GM12878 (cell line): ENCODE measurements around the gene TMEM38B. TPM values are rescaled to one million over a fixed set of nuclear protein-coding genes. Genes with fewer than 3 reads are reported as not detected.

Experiments used
- ATAC-seq: fragments of 200-7000 bp; cut with Tn5 transposase; 3 replicates; pipeline ENCODE4 v1.9.1; 2020; ENCODE audit warnings: mild to moderate bottlenecking, moderate library complexity
- BruUV-seq: library from RNA; stranded (reverse); fragments of 400-500 nt; replicated peaks from 2 replicates; lab custom pipeline; 2021; lab: Mats Ljungman, UMichigan
- CTCF ChIA-PET: fragments of 300-600 bp; sonication (Branson Sonifier 250); formaldehyde crosslinking; extraction: SDS; loops from one replicate; lab custom pipeline; 2021; ENCODE audit warnings: inconsistent platforms; lab: Yijun Ruan, JAX
- POLR2A ChIA-PET: fragments of 350-600 bp; formaldehyde crosslinking; extraction: SDS; loops from one replicate; lab custom pipeline; 2021; ENCODE audit warnings: inconsistent platforms; lab: Charles Lee
- RAD21 ChIA-PET: fragments of 300-600 bp; sonication (Branson Sonifier 250); formaldehyde crosslinking; loops from one replicate; lab custom pipeline; 2023; ENCODE audit warnings: antibody characterized with exemption; ENCODE audit not compliant: unreplicated experiment; lab: Charles Lee
- SMC1A ChIA-PET: fragments of 300-600 bp; sonication (Branson Sonifier 250); formaldehyde crosslinking; loops from one replicate; lab custom pipeline; 2023; ENCODE audit not compliant: unreplicated experiment, uncharacterized antibody; lab: Charles Lee
- DNase-seq: peaks from one replicate; pipeline ENCODE4 v3.0.0-alpha.2; 2011; ENCODE audit warnings: low read depth, low spot score
- FAIRE-seq: peaks from 3 replicates; lab custom pipeline; 2011; peaks lifted over from hg19 to GRCh38; lab: Jason Lieb, UNC
- H2AFZ ChIP-seq: 2 replicates; pipeline ENCODE4 v1.6.0; 2011; ENCODE audit warnings: low read depth, low read length, control low read depth; ENCODE audit not compliant: control insufficient read depth
- H3K27ac ChIP-seq: 2 replicates; pipeline ENCODE4 v1.5.1; 2011; ENCODE audit warnings: control low read depth; ENCODE audit not compliant: control insufficient read depth, insufficient read depth
- H3K27me3 ChIP-seq, 2 experiments: replicated peaks in 1 of 2; 2 replicates each; pipeline versions ENCODE4 v1.6.0 to v1.6.1; 2011; ENCODE audit warnings: low read length in 1 of 2; ENCODE audit not compliant: control insufficient read depth in 2 of 2, insufficient read depth in 2 of 2
- H3K36me3 ChIP-seq, 2 experiments: 2 replicates each; pipeline ENCODE4 v1.5.1; 2011; ENCODE audit warnings: low read length in 1 of 2; ENCODE audit not compliant: control insufficient read depth in 2 of 2, insufficient read depth in 2 of 2
- H3K4me1 ChIP-seq: 2 replicates; pipeline ENCODE4 v1.6.1; 2011; ENCODE audit warnings: mild to moderate bottlenecking, low read length, moderate library complexity, mixed read lengths; ENCODE audit not compliant: control insufficient read depth, insufficient read depth
- H3K4me2 ChIP-seq: 2 replicates; pipeline ENCODE4 v1.6.0; 2011; ENCODE audit warnings: control low read depth; ENCODE audit not compliant: control insufficient read depth, insufficient read depth
- H3K4me3 ChIP-seq: fragments of 200-600 bp; sonication (generic); 2 replicates; pipeline ENCODE4 v1.5.1; 2016
- H3K79me2 ChIP-seq: 2 replicates; pipeline ENCODE4 v1.6.0; 2011; ENCODE audit warnings: low read length; ENCODE audit not compliant: control insufficient read depth, insufficient read depth
- H3K9ac ChIP-seq: 2 replicates; pipeline ENCODE4 v1.8.0; 2011; ENCODE audit warnings: low read length, control low read depth, mixed read lengths; ENCODE audit not compliant: control insufficient read depth, insufficient read depth
- H3K9me3 ChIP-seq: replicated peaks from 3 replicates; pipeline ENCODE4 v1.5.1; 2011; ENCODE audit warnings: mild to moderate bottlenecking, low read length; ENCODE audit not compliant: control insufficient read depth, insufficient read depth
- H4K20me1 ChIP-seq: 2 replicates; pipeline ENCODE4 v1.6.0; 2011; ENCODE audit not compliant: control insufficient read depth, insufficient read depth
- ATF2 ChIP-seq: IDR thresholded peaks from 2 replicates; pipeline ENCODE4 v1.6.1; 2012; ENCODE audit warnings: low read length, inconsistent platforms
- BHLHE40 ChIP-seq, 2 experiments: fragments of 450-650 bp in 1 of 2; IDR thresholded peaks; 2 replicates each; pipeline ENCODE4 v1.6.1; 2011 to 2017; ENCODE audit warnings: low read depth in 2 of 2, borderline replicate concordance in 1 of 2, improper control_type of control experiment in 1 of 2, low read length in 1 of 2, mild to moderate bottlenecking in 1 of 2
- CBFB ChIP-seq: IDR thresholded peaks from 2 replicates; pipeline ENCODE4 v1.6.1; 2016; ENCODE audit warnings: antibody characterized with exemption, low read depth
- EZH2 ChIP-seq: IDR thresholded peaks from 2 replicates; pipeline ENCODE4 v1.6.1; 2012; ENCODE audit warnings: low read depth, mild to moderate bottlenecking, control low read depth, inconsistent platforms, low read length, borderline replicate concordance; ENCODE audit not compliant: control insufficient read depth
- MTA2 ChIP-seq: fragments of 450-650 bp; IDR thresholded peaks from 2 replicates; pipeline ENCODE4 v1.6.1; 2016; ENCODE audit warnings: low read depth, mild to moderate bottlenecking, moderate library complexity
- MYB ChIP-seq: fragments of 150-350 bp; IDR thresholded peaks from 2 replicates; pipeline ENCODE4 v1.6.1; 2014; ENCODE audit warnings: mild to moderate bottlenecking, low read depth, low read length, borderline replicate concordance
- NR2C1 ChIP-seq: fragments of 450-650 bp; IDR thresholded peaks from 2 replicates; pipeline ENCODE4 v1.6.1; 2017; ENCODE audit warnings: antibody characterized with exemption, mild to moderate bottlenecking, moderate library complexity
- PAX8 ChIP-seq: fragments of 450-650 bp; IDR thresholded peaks from 2 replicates; pipeline ENCODE4 v1.6.1; 2017; ENCODE audit warnings: mild to moderate bottlenecking, moderate library complexity
- POLR2A ChIP-seq: IDR thresholded peaks from 2 replicates; pipeline ENCODE4 v1.6.1; 2011; ENCODE audit warnings: low read depth, mild to moderate bottlenecking, low read length
- POLR2AphosphoS2 ChIP-seq: IDR thresholded peaks from 2 replicates; pipeline ENCODE4 v1.6.1; 2011; ENCODE audit warnings: low read depth, mild to moderate bottlenecking, low read length, improper control_type of control experiment, moderate library complexity
- POLR2AphosphoS5 ChIP-seq: IDR thresholded peaks from 2 replicates; pipeline ENCODE4 v1.6.1; 2011; ENCODE audit warnings: mild to moderate bottlenecking, low read length, inconsistent platforms
- TCF3 ChIP-seq: IDR thresholded peaks from 2 replicates; pipeline ENCODE4 v1.6.1; 2012; ENCODE audit warnings: low read depth, mild to moderate bottlenecking, low read length, borderline replicate concordance; ENCODE audit not compliant: insufficient read depth
- YY1 ChIP-seq: IDR thresholded peaks from 2 replicates; pipeline ENCODE4 v1.6.1; 2011; ENCODE audit warnings: low read depth, mild to moderate bottlenecking, low read length
- ZNF592 ChIP-seq: fragments of 450-650 bp; IDR thresholded peaks from 2 replicates; pipeline ENCODE4 v1.6.1; 2017; ENCODE audit warnings: mild to moderate bottlenecking, moderate library complexity
- WGBS: methylation state at CpG from one replicate; pipeline ENCODE4 v1.1.6; 2016; ENCODE audit warnings: low lambda C conversion rate; ENCODE audit not compliant: insufficient replicate concordance, insufficient coverage; ENCODE audit errors: missing lambda C conversion rate; 5-methylcytosine and 5-hydroxymethylcytosine counted together
- in situ Hi-C: fragments of 300-500 bp; cut with MboI; formaldehyde crosslinking; loops from 9 replicates; pipeline ENCODE4 v1.14.3; 2018; ENCODE audit warnings: mixed read lengths
- intact Hi-C: fragments of 100-400 bp; cut with micrococcal nuclease; formaldehyde crosslinking; loops from one replicate; pipeline ENCODE4 v1.14.2; 2022; ENCODE audit not compliant: unreplicated experiment
- polyA plus RNA-seq, 11 experiments: library from polyadenylated mRNA; depleted of rRNA in 4 of 11; unstranded in 6 of 11; stranded (reverse) in 5 of 11; fragments of >200 nt; fragmentation: Nextera tagmentation in 4 of 11; fragmentation: Illumina TruSeq in 1 of 11; extraction: Ambion mirVana in 4 of 11; extraction: Trizol in 1 of 11; gene quantifications; 1 replicate in 1 of 11; 2 replicates in 10 of 11; pipeline versions ENCODE4 v1.2.1 to v1.2.3, GENCODE V29; 2011 to 2016; ENCODE audit warnings: inconsistent platforms in 2 of 11, missing spikeins in 2 of 11, low read depth in 1 of 11
- total RNA-seq, 4 experiments: library from RNA; depleted of rRNA in 3 of 4; stranded (reverse); fragments of >200 nt in 3 of 4; fragmentation: Illumina TruSeq in 1 of 4; extraction: Trizol in 1 of 4; gene quantifications; 2 replicates each; pipeline versions ENCODE4 v1.2.1 to v1.2.3, GENCODE V29; 2013 to 2021

The TMEM38B gene
- total and polyA plus RNA-seq, 10 of the 15 experiments (the other 5 are each of a cell fraction or from before 2014, with no cell fraction given) = 8.4 to 22.5 (median 12.7) TPM

GRCh38 chr9:105701145-105701544 lies 6.8 kb downstream of the TMEM38B start:
- POLR2A ChIA-PET = interaction anchor here (0.7 kb wide), 1 partner anchor 105 kb away, joined by 3 read pairs; no protein-coding TSS in a partner anchor
- CTCF ChIA-PET = interaction anchor here (1.6 to 1.8 kb wide), 2 partner anchors 14 to 63 kb away, joined by 5 to 9 read pairs; no protein-coding TSS in a partner anchor
- no peak overlapping the region for H3K9ac ChIP-seq
- intact Hi-C loops (no loop called here), in situ Hi-C loops (no loop called here)
- SMC1A ChIA-PET = interaction anchor here (1.0 to 1.8 kb wide), 7 partner anchors 10 to 201 kb away, joined by 3 to 7 read pairs (median 3); no protein-coding TSS in a partner anchor
- BruUV-seq = no TSS peak
- WGBS = 67% methylated on average over 2 of the region's 2 CpGs
- no peak overlapping the region for H3K4me3 ChIP-seq
- FAIRE-seq (no peak), ATAC-seq (peak; percentile 22), DNase-seq (no peak)
- H3K4me2 ChIP-seq = no peak overlapping the region
- no peak overlapping the region for H3K27ac ChIP-seq
- H2AFZ ChIP-seq = no peak overlapping the region; the same call in 1 of the 2 replicates
- H4K20me1 ChIP-seq = no peaks in the 10 kb centered on the region
- H3K27me3 ChIP-seq = no peaks in the 10 kb centered on the region
- peaks cover 7% of the 10 kb centered on the region; the same call in 1 of the 2 replicates for H3K79me2 ChIP-seq
- no peaks in the 10 kb centered on the region for H3K36me3 ChIP-seq
- RAD21 ChIA-PET = interaction anchor here (0.9 kb wide), 1 partner anchor 8 kb away, joined by 3 read pairs; no protein-coding TSS in a partner anchor
- no peaks in the 10 kb centered on the region for H3K4me1 ChIP-seq
- H3K9me3 ChIP-seq = no peaks in the 10 kb centered on the region
- TF ChIP-seq BHLHE40 (IDR thresholded peaks at IDR 0.05; ENCODE audit: borderline replicate concordance in 1 of 2, low read depth in 2 of 2, low read length in 1 of 2) = no peak
- no peak for TF ChIP-seq PAX8
- TF ChIP-seq POLR2A = no peak
- no peak for TF ChIP-seq EZH2
- TF ChIP-seq TCF3 = no peak
- TF ChIP-seq YY1 = no peak
- TF ChIP-seq MYB = no peak
- no peak for TF ChIP-seq POLR2AphosphoS5
- TF ChIP-seq ZNF592 = no peak
- no peak for TF ChIP-seq CBFB
- no peak for TF ChIP-seq POLR2AphosphoS2
- TF ChIP-seq MTA2 = no peak
- TF ChIP-seq ATF2 = no peak
- no peak for TF ChIP-seq NR2C1
- TF ChIP-seq, all 136 proteins: peak for 0
